Kidney epithelial cell (primary cell): ENCODE data around the gene PUM1. TPM values are rescaled to one million over a fixed set of nuclear protein-coding genes. Genes with fewer than 3 reads are reported as not detected.

Source experiments
- DNase-seq: peaks from one replicate; pipeline ENCODE4 v3.0.0-alpha.2; 2010; ENCODE audit warnings: low read depth
- H3K27me3 ChIP-seq: 2 replicates; pipeline ENCODE4 v1.6.0; 2011; ENCODE audit warnings: low read length; ENCODE audit not compliant: control insufficient read depth, insufficient read depth
- H3K36me3 ChIP-seq: 2 replicates; pipeline ENCODE4 v1.5.1; 2011; ENCODE audit warnings: low read length; ENCODE audit not compliant: control insufficient read depth, insufficient read depth
- H3K4me3 ChIP-seq: 2 replicates; pipeline ENCODE4 v1.5.1; 2011; ENCODE audit warnings: low read depth, mild to moderate bottlenecking, control low read depth, low read length
- CTCF ChIP-seq: IDR thresholded peaks from 2 replicates; pipeline ENCODE4 v1.5.1; 2011; ENCODE audit warnings: mild to moderate bottlenecking, moderate library complexity, low read length, control low read depth, inconsistent platforms; ENCODE audit not compliant: insufficient read depth, poor library complexity, severe bottlenecking
- total RNA-seq: library from RNA; depleted of rRNA; stranded (reverse); fragments of >200 nt; gene quantifications from 2 replicates; pipeline ENCODE4 v1.2.3, GENCODE V29; 2015

The PUM1 gene
- total RNA-seq, 1 donor from 2014 or later, result 78.1 TPM

- no peak overlapping the region for H3K4me3 ChIP-seq
- no peaks in the 10 kb centered on the region for H3K27me3 ChIP-seq
- TF ChIP-seq CTCF, result no peak
- no peak for DNase-seq
- H3K36me3 ChIP-seq, result no peaks in the 10 kb centered on the region
Measured at GRCh38 chr1:31108861-31109260, 43.3 kb upstream of the PUM1 start.

GRCh38 chr1:31105646-31106045, 40.1 kb upstream of the PUM1 start:
- H3K4me3 ChIP-seq, result no peak overlapping the region
- H3K27me3 ChIP-seq, result no peaks in the 10 kb centered on the region
- no peak for TF ChIP-seq CTCF
- H3K36me3 ChIP-seq, result no peaks in the 10 kb centered on the region
- DNase-seq, result no peak

GRCh38 chr1:31102501-31102950, 37.0 kb upstream of the PUM1 start:
- Histone ChIP-seq H3K27me3 (no peaks in the 10 kb centered on the region), H3K4me3 (no peak overlapping the region), H3K36me3 (no peaks in the 10 kb centered on the region)
- no peak for DNase-seq
- no peak for TF ChIP-seq CTCF

DNA sequence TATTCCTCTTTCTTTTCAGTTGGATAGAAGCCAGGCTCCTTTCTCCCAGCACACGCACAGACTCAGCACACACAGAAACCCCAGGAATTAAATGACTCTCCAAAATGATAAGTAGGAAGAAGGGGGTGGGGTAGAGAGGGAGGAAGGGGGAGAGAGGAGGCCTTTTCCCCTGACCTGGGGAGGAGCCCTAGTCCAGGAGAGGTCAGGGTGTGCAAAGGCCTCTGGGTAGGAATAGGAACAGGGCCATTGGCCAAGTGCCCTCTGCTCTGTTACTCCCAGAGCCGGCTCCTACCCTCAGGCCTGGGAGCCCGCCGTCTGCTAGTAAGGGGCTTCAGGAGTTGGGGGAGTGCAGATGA, 35.6 kb upstream of the PUM1 start:
- Histone ChIP-seq H3K4me3 (no peak overlapping the region), H3K36me3 (no peaks in the 10 kb centered on the region), H3K27me3 (no peaks in the 10 kb centered on the region)
- no peak for DNase-seq
- no peak for TF ChIP-seq CTCF

DNA sequence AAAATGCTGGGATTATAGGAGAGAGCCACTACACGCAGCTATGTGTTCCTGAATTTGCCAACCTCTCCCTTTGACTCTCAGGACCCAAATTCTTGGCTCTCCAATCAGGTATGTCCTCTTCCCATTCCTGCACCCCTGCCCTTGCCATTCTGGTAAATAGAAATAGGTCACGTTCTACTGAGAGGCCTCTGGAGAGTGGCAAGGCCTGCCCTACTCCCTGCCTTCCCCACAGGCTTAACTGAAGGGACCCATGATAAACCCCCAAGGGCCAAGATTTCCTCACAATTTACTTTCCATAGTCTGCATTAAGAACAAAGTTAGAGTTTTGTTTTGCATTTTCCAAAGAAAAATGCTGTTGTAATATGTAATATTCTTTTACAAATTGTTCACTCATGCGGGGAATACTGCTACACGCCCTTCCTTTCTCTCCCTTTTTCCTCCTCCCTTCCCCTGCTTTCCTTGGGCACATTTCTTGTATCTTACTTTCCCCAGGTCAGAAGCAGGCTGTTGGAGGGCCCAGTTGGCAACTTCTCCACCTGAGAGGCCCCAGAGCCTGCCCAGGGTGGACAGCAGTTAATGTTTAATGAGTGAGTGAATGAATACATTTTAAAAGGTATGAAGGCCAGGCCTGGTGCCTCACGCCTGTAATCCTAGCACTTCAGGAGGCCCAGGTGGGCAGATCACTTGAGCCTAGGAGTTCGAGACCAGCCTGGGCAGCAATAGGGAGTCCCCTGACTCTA, 33.9 kb upstream of the PUM1 start:
- Histone ChIP-seq H3K36me3 (no peaks in the 10 kb centered on the region), H3K4me3 (no peak overlapping the region), H3K27me3 (no peaks in the 10 kb centered on the region)
- DNase-seq, result no peak
- no peak for TF ChIP-seq CTCF

DNA sequence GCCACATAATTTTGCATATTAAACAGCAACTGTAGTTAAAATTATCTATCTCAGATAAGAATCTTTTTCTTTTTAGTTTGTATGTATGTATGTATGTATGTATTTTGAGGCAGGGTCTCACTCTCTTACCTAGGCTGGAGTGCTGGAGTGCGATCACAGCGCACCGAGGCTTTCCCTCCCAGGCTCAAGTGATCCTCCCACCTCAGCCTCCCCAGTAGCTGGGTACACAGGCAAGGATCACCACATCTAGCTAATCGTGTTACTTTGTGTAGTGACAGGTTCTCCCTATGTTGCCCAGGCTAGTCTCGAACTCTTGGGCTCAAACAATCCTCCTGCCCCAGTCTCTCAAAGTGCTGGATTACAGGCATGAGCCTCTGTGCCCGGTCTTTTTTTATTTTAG, 30.5 kb upstream of the PUM1 start:
- no peak for TF ChIP-seq CTCF
- Histone ChIP-seq H3K4me3 (no peak overlapping the region), H3K27me3 (no peaks in the 10 kb centered on the region), H3K36me3 (no peaks in the 10 kb centered on the region)
- DNase-seq, result no peak
